GM12878 (cell line): ENCODE results near the gene NCBP3. TPM values are rescaled to one million over a fixed set of nuclear protein-coding genes. Genes with fewer than 3 reads are reported as not detected.

Source experiments
- ATAC-seq: fragments of 200-7000 bp; cut with Tn5 transposase; 3 replicates; pipeline ENCODE4 v1.9.1; 2020; ENCODE audit warnings: mild to moderate bottlenecking, moderate library complexity
- BruUV-seq: library from RNA; stranded (reverse); fragments of 400-500 nt; replicated peaks from 2 replicates; lab custom pipeline; 2021; lab: Mats Ljungman, UMichigan
- CTCF ChIA-PET: fragments of 300-600 bp; sonication (Branson Sonifier 250); formaldehyde crosslinking; extraction: SDS; loops from one replicate; lab custom pipeline; 2021; ENCODE audit warnings: inconsistent platforms; lab: Yijun Ruan, JAX
- POLR2A ChIA-PET: fragments of 350-600 bp; formaldehyde crosslinking; extraction: SDS; loops from one replicate; lab custom pipeline; 2021; ENCODE audit warnings: inconsistent platforms; lab: Charles Lee
- RAD21 ChIA-PET: fragments of 300-600 bp; sonication (Branson Sonifier 250); formaldehyde crosslinking; loops from one replicate; lab custom pipeline; 2023; ENCODE audit warnings: antibody characterized with exemption; ENCODE audit not compliant: unreplicated experiment; lab: Charles Lee
- SMC1A ChIA-PET: fragments of 300-600 bp; sonication (Branson Sonifier 250); formaldehyde crosslinking; loops from one replicate; lab custom pipeline; 2023; ENCODE audit not compliant: unreplicated experiment, uncharacterized antibody; lab: Charles Lee
- DNase-seq: peaks from one replicate; pipeline ENCODE4 v3.0.0-alpha.2; 2011; ENCODE audit warnings: low read depth, low spot score
- FAIRE-seq: peaks from 3 replicates; lab custom pipeline; 2011; peaks lifted over from hg19 to GRCh38; lab: Jason Lieb, UNC
- H2AFZ ChIP-seq: 2 replicates; pipeline ENCODE4 v1.6.0; 2011; ENCODE audit warnings: low read depth, low read length, control low read depth; ENCODE audit not compliant: control insufficient read depth
- H3K27ac ChIP-seq: 2 replicates; pipeline ENCODE4 v1.5.1; 2011; ENCODE audit warnings: control low read depth; ENCODE audit not compliant: control insufficient read depth, insufficient read depth
- H3K27me3 ChIP-seq, 2 experiments: replicated peaks in 1 of 2; 2 replicates each; pipeline versions ENCODE4 v1.6.0 to v1.6.1; 2011; ENCODE audit warnings: low read length in 1 of 2; ENCODE audit not compliant: control insufficient read depth in 2 of 2, insufficient read depth in 2 of 2
- H3K36me3 ChIP-seq, 2 experiments: 2 replicates each; pipeline ENCODE4 v1.5.1; 2011; ENCODE audit warnings: low read length in 1 of 2; ENCODE audit not compliant: control insufficient read depth in 2 of 2, insufficient read depth in 2 of 2
- H3K4me1 ChIP-seq: 2 replicates; pipeline ENCODE4 v1.6.1; 2011; ENCODE audit warnings: mild to moderate bottlenecking, low read length, moderate library complexity, mixed read lengths; ENCODE audit not compliant: control insufficient read depth, insufficient read depth
- H3K4me2 ChIP-seq: 2 replicates; pipeline ENCODE4 v1.6.0; 2011; ENCODE audit warnings: control low read depth; ENCODE audit not compliant: control insufficient read depth, insufficient read depth
- H3K4me3 ChIP-seq: fragments of 200-600 bp; sonication (generic); 2 replicates; pipeline ENCODE4 v1.5.1; 2016
- H3K79me2 ChIP-seq: 2 replicates; pipeline ENCODE4 v1.6.0; 2011; ENCODE audit warnings: low read length; ENCODE audit not compliant: control insufficient read depth, insufficient read depth
- H3K9ac ChIP-seq: 2 replicates; pipeline ENCODE4 v1.8.0; 2011; ENCODE audit warnings: low read length, control low read depth, mixed read lengths; ENCODE audit not compliant: control insufficient read depth, insufficient read depth
- H3K9me3 ChIP-seq: replicated peaks from 3 replicates; pipeline ENCODE4 v1.5.1; 2011; ENCODE audit warnings: mild to moderate bottlenecking, low read length; ENCODE audit not compliant: control insufficient read depth, insufficient read depth
- H4K20me1 ChIP-seq: 2 replicates; pipeline ENCODE4 v1.6.0; 2011; ENCODE audit not compliant: control insufficient read depth, insufficient read depth
- BACH1 ChIP-seq: fragments of 450-650 bp; IDR thresholded peaks from 2 replicates; pipeline ENCODE4 v1.6.1; 2017; ENCODE audit warnings: mild to moderate bottlenecking, borderline replicate concordance
- BMI1 ChIP-seq: fragments of 450-650 bp; IDR thresholded peaks from 2 replicates; pipeline ENCODE4 v1.6.1; 2016; ENCODE audit warnings: mild to moderate bottlenecking, moderate library complexity, borderline replicate concordance
- CBFB ChIP-seq: IDR thresholded peaks from 2 replicates; pipeline ENCODE4 v1.6.1; 2016; ENCODE audit warnings: antibody characterized with exemption, low read depth
- CREM ChIP-seq: IDR thresholded peaks from 2 replicates; pipeline ENCODE4 v1.6.1; 2014; ENCODE audit warnings: antibody characterized with exemption, low read depth
- GABPA ChIP-seq: IDR thresholded peaks from 2 replicates; pipeline ENCODE4 v1.6.1; 2014; ENCODE audit warnings: antibody characterized with exemption, low read depth, mild to moderate bottlenecking, inconsistent platforms
- HSF1 ChIP-seq: fragments of 150-350 bp; IDR thresholded peaks from 2 replicates; pipeline ENCODE4 v1.6.1; 2014; ENCODE audit warnings: mild to moderate bottlenecking, low read depth, low read length
- KLF5 ChIP-seq: fragments of 450-650 bp; IDR thresholded peaks from 2 replicates; pipeline ENCODE4 v1.6.1; 2014; ENCODE audit warnings: mild to moderate bottlenecking; ENCODE audit not compliant: partially characterized antibody
- MEF2B ChIP-seq: fragments of 450-650 bp; IDR thresholded peaks from 2 replicates; pipeline ENCODE4 v1.6.1; 2018; ENCODE audit warnings: mild to moderate bottlenecking, moderate library complexity; ENCODE audit not compliant: partially characterized antibody, poor library complexity, severe bottlenecking
- NR2C2 ChIP-seq: IDR thresholded peaks from 2 replicates; pipeline ENCODE4 v1.6.1; 2011; ENCODE audit warnings: borderline replicate concordance, low read depth; ENCODE audit not compliant: control insufficient read depth, insufficient read length
- SMARCA5 ChIP-seq: fragments of 450-650 bp; IDR thresholded peaks from 2 replicates; pipeline ENCODE4 v1.6.1; 2017; ENCODE audit warnings: mild to moderate bottlenecking
- ZNF24 ChIP-seq: fragments of 450-650 bp; IDR thresholded peaks from 2 replicates; pipeline ENCODE4 v1.6.1; 2017; ENCODE audit warnings: antibody characterized with exemption, mild to moderate bottlenecking
- ZNF274 ChIP-seq: IDR thresholded peaks from one replicate; pipeline ENCODE4 v1.8.0; 2011; ENCODE audit not compliant: insufficient read length, insufficient read depth
- WGBS: methylation state at CpG from one replicate; pipeline ENCODE4 v1.1.6; 2016; ENCODE audit warnings: low lambda C conversion rate; ENCODE audit not compliant: insufficient replicate concordance, insufficient coverage; ENCODE audit errors: missing lambda C conversion rate; 5-methylcytosine and 5-hydroxymethylcytosine counted together
- in situ Hi-C: fragments of 300-500 bp; cut with MboI; formaldehyde crosslinking; loops from 9 replicates; pipeline ENCODE4 v1.14.3; 2018; ENCODE audit warnings: mixed read lengths
- intact Hi-C: fragments of 100-400 bp; cut with micrococcal nuclease; formaldehyde crosslinking; loops from one replicate; pipeline ENCODE4 v1.14.2; 2022; ENCODE audit not compliant: unreplicated experiment
- polyA plus RNA-seq, 11 experiments: library from polyadenylated mRNA; depleted of rRNA in 4 of 11; unstranded in 6 of 11; stranded (reverse) in 5 of 11; fragments of >200 nt; fragmentation: Nextera tagmentation in 4 of 11; fragmentation: Illumina TruSeq in 1 of 11; extraction: Ambion mirVana in 4 of 11; extraction: Trizol in 1 of 11; gene quantifications; 1 replicate in 1 of 11; 2 replicates in 10 of 11; pipeline versions ENCODE4 v1.2.1 to v1.2.3, GENCODE V29; 2011 to 2016; ENCODE audit warnings: inconsistent platforms in 2 of 11, missing spikeins in 2 of 11, low read depth in 1 of 11
- total RNA-seq, 4 experiments: library from RNA; depleted of rRNA in 3 of 4; stranded (reverse); fragments of >200 nt in 3 of 4; fragmentation: Illumina TruSeq in 1 of 4; extraction: Trizol in 1 of 4; gene quantifications; 2 replicates each; pipeline versions ENCODE4 v1.2.1 to v1.2.3, GENCODE V29; 2013 to 2021
- TF ChIP-seq, protein P1 (sequence below): IDR thresholded peaks from 2 replicates; pipeline ENCODE4 v1.6.1; 2012; ENCODE audit warnings: low read depth, low read length, improper control_type of control experiment

Gene NCBP3
- total and polyA plus RNA-seq, 10 of the 15 experiments (the other 5 are each of a cell fraction or from before 2014, with no cell fraction given) = 5.2 to 32.0 (median 23.2) TPM

DNA sequence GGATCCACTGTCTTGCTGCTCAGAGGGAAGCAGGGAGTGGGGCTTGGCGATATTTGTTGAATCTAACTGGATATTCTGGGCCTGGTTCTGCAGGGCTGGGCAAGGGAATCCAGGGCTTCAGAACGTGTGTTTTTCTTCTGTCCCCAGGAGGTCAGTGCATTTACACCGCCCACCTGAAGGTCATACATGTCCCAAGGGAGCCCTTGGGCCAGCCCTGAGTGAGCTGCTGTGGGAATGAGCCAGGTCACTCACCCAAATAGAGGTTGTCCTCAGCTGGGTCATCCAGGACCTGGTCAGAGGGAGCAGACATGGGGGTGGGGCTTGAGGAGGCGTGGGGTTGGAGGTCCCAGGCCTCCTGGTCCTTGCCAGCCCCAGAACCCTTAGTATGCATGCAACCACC lies 36.2 kb upstream of the NCBP3 start:
- POLR2A ChIA-PET = no interaction called here
- no peaks in the 10 kb centered on the region; the same call in 1 of the 2 replicates for H3K4me1 ChIP-seq
- no peaks in the 10 kb centered on the region for H3K36me3 ChIP-seq
- H3K4me3 ChIP-seq = no peak overlapping the region
- CTCF ChIA-PET = no interaction called here
- intact Hi-C loops = no loop called here
- SMC1A ChIA-PET = no interaction called here
- H4K20me1 ChIP-seq = no peaks in the 10 kb centered on the region
- no TSS peak for BruUV-seq
- FAIRE-seq (no peak), DNase-seq (no peak), ATAC-seq (peak; percentile 31)
- WGBS = 27% methylated on average over 4 of the region's 4 CpGs
- H3K9ac ChIP-seq = no peak overlapping the region
- H3K27ac ChIP-seq = no peak overlapping the region
- H2AFZ ChIP-seq = no peak overlapping the region
- H3K9me3 ChIP-seq = no peaks in the 10 kb centered on the region
- H3K27me3 ChIP-seq = no peaks in the 10 kb centered on the region
- RAD21 ChIA-PET = no interaction called here
- no peaks in the 10 kb centered on the region for H3K79me2 ChIP-seq
- in situ Hi-C loops = no loop called here
- no peak for TF ChIP-seq SMARCA5
- TF ChIP-seq MEF2B = peak; percentile 42
- H3K4me2 ChIP-seq = no peak overlapping the region

DNA sequence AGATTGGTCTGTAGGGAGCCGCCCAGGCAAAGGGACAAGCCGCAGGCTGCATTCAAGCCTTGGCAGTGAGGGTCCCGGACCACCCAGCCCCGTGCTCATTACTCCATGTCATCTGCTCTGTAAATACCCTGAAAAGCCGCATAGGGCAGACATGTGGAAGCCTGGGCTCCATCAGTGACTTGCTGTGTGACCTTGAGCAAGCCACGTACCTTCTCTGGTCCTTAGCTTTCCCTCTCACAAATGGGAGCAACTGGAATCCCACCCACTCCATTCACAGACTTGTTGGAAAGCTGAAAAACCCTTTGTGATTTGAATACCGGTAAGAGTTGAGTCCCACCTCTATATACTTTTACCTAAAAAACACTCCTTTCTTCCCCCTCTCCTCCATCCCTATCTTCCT lies 34.9 kb upstream of the NCBP3 start:
- ChIA-PET SMC1A (no interaction called here), POLR2A (no interaction called here), RAD21 (no interaction called here), CTCF (interaction anchor here (1.4 kb wide), 1 partner anchor 143 kb away, joined by 3 read pairs; no protein-coding TSS in a partner anchor)
- in situ Hi-C loops = no loop called here
- Histone ChIP-seq H3K27me3 (no peaks in the 10 kb centered on the region), H4K20me1 (no peaks in the 10 kb centered on the region), H3K4me1 (no peaks in the 10 kb centered on the region), H3K79me2 (no peaks in the 10 kb centered on the region), H3K4me2 (no peak overlapping the region), H3K4me3 (no peak overlapping the region), H3K9ac (no peak overlapping the region), H3K27ac (no peak overlapping the region), H2AFZ (no peak overlapping the region), H3K9me3 (no peaks in the 10 kb centered on the region), H3K36me3 (no peaks in the 10 kb centered on the region)
- FAIRE-seq (no peak), ATAC-seq (no peak), DNase-seq (no peak)
- intact Hi-C loops = no loop called here
- no TSS peak for BruUV-seq
- 54% methylated on average over 7 of the region's 7 CpGs for WGBS
- no peak for TF ChIP-seq KLF5
- TF ChIP-seq NR2C2 = no peak
- TF ChIP-seq BMI1 = no peak
- no peak for TF ChIP-seq GABPA
- no peak for TF ChIP-seq BACH1
- TF ChIP-seq ZNF24 = no peak
- TF ChIP-seq CREM = no peak
- no peak for TF ChIP-seq ZNF274
- TF ChIP-seq, protein P1, sequence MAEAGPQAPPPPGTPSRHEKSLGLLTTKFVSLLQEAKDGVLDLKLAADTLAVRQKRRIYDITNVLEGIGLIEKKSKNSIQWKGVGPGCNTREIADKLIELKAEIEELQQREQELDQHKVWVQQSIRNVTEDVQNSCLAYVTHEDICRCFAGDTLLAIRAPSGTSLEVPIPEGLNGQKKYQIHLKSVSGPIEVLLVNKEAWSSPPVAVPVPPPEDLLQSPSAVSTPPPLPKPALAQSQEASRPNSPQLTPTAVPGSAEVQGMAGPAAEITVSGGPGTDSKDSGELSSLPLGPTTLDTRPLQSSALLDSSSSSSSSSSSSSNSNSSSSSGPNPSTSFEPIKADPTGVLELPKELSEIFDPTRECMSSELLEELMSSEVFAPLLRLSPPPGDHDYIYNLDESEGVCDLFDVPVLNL = no peak
- no peak for TF ChIP-seq CBFB
- TF ChIP-seq HSF1 = no peak
- no peak for TF ChIP-seq MEF2B
